ENCODE results near the gene ZBTB20. TPM values are rescaled to one million over a fixed set of nuclear protein-coding genes. Genes with fewer than 3 reads are reported as not detected.

ZBTB20 gene
- total and polyA plus RNA-seq, 2 donors from 2014 or later = 0.99 to 142 TPM

GRCh38 chr3:114858329-114858728, 288.8 kb downstream of the ZBTB20 start:
- H3K9me3 ChIP-seq (ENCODE audit: control insufficient read depth in 2 of 3, insufficient read depth in 1 of 3, low read length in 3 of 3) = no peaks in the 10 kb centered on the region
- TF ChIP-seq, protein P1, sequence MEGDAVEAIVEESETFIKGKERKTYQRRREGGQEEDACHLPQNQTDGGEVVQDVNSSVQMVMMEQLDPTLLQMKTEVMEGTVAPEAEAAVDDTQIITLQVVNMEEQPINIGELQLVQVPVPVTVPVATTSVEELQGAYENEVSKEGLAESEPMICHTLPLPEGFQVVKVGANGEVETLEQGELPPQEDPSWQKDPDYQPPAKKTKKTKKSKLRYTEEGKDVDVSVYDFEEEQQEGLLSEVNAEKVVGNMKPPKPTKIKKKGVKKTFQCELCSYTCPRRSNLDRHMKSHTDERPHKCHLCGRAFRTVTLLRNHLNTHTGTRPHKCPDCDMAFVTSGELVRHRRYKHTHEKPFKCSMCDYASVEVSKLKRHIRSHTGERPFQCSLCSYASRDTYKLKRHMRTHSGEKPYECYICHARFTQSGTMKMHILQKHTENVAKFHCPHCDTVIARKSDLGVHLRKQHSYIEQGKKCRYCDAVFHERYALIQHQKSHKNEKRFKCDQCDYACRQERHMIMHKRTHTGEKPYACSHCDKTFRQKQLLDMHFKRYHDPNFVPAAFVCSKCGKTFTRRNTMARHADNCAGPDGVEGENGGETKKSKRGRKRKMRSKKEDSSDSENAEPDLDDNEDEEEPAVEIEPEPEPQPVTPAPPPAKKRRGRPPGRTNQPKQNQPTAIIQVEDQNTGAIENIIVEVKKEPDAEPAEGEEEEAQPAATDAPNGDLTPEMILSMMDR (IDR thresholded peaks at IDR 0.05; ENCODE audit: borderline replicate concordance, extremely low read depth, insufficient read depth) = no peak
- intact Hi-C loops (cut with DNase I) = no loop called here
- no peak overlapping the region for H3K27ac ChIP-seq (ENCODE audit: low read depth in 2 of 2, low read length in 2 of 2)
- H3K36me3 ChIP-seq (ENCODE audit: control insufficient read depth in 2 of 3, insufficient read depth in 3 of 3, low read length in 3 of 3) = no peaks in the 10 kb centered on the region
- H3K4me1 ChIP-seq (ENCODE audit: control insufficient read depth in 2 of 3, insufficient read depth in 2 of 3, low read depth in 1 of 3, low read length in 3 of 3) = no peaks in the 10 kb centered on the region
- DNase-seq (no peak), FAIRE-seq (no peak)
- no peak overlapping the region for H3K9ac ChIP-seq (ENCODE audit: low read length in 3 of 3)
- no peaks in the 10 kb centered on the region for H3K27me3 ChIP-seq (ENCODE audit: control insufficient read depth, insufficient read depth, low read length)
- no peak overlapping the region for H3K4me3 ChIP-seq (ENCODE audit: low read length in 3 of 3)

GRCh38 chr3:114857299-114857701, 289.8 kb downstream of the ZBTB20 start:
- Histone ChIP-seq H3K4me1 (ENCODE audit: control insufficient read depth in 2 of 3, insufficient read depth in 2 of 3, low read depth in 1 of 3, low read length in 3 of 3) (no peaks in the 10 kb centered on the region), H3K9me3 (ENCODE audit: control insufficient read depth in 2 of 3, insufficient read depth in 1 of 3, low read length in 3 of 3) (no peaks in the 10 kb centered on the region), H3K9ac (ENCODE audit: low read length in 3 of 3) (no peak overlapping the region), H3K27ac (ENCODE audit: low read depth in 2 of 2, low read length in 2 of 2) (no peak overlapping the region), H3K27me3 (ENCODE audit: control insufficient read depth, insufficient read depth, low read length) (no peaks in the 10 kb centered on the region), H3K4me3 (ENCODE audit: low read length in 3 of 3) (no peak overlapping the region), H3K36me3 (ENCODE audit: control insufficient read depth in 2 of 3, insufficient read depth in 3 of 3, low read length in 3 of 3) (no peaks in the 10 kb centered on the region)
- FAIRE-seq (no peak), DNase-seq (no peak)
- TF ChIP-seq, protein P1 (IDR thresholded peaks at IDR 0.05; ENCODE audit: borderline replicate concordance, extremely low read depth, insufficient read depth) = no peak
- intact Hi-C loops (cut with DNase I) = no loop called here

DNA sequence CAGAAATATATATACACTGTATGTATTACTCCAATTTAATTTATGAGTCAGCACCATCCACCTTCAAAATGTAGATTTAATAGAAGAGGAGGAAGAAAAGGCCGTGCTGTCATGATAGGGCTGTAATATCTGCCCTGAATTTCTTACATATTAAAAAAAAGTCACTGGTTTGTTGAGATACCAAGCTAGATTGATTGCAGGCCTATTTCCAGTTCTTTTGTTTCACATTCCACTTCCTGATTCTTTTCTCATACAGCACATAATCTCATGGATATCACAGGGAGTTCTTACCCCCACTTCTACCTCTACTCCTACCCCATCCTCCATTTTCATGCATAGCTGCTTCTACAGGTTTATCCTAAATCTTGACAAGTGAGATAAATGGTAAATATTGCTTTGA, 290.3 kb downstream of the ZBTB20 start:
- TF ChIP-seq, protein P1 (IDR thresholded peaks at IDR 0.05; ENCODE audit: borderline replicate concordance, extremely low read depth, insufficient read depth) = no peak
- H3K27me3 ChIP-seq (ENCODE audit: control insufficient read depth, insufficient read depth, low read length) = no peaks in the 10 kb centered on the region
- no peak overlapping the region for H3K9ac ChIP-seq (ENCODE audit: low read length in 3 of 3)
- no peaks in the 10 kb centered on the region for H3K36me3 ChIP-seq (ENCODE audit: control insufficient read depth in 2 of 3, insufficient read depth in 3 of 3, low read length in 3 of 3)
- H3K9me3 ChIP-seq (ENCODE audit: control insufficient read depth in 2 of 3, insufficient read depth in 1 of 3, low read length in 3 of 3) = no peaks in the 10 kb centered on the region
- intact Hi-C loops (cut with DNase I) = no loop called here
- no peak for FAIRE-seq
- H3K4me1 ChIP-seq (ENCODE audit: control insufficient read depth in 2 of 3, insufficient read depth in 2 of 3, low read depth in 1 of 3, low read length in 3 of 3) = no peaks in the 10 kb centered on the region
- no peak overlapping the region for H3K27ac ChIP-seq (ENCODE audit: low read depth in 2 of 2, low read length in 2 of 2)
- no peak for DNase-seq
- no peak overlapping the region for H3K4me3 ChIP-seq (ENCODE audit: low read length in 3 of 3)

DNA sequence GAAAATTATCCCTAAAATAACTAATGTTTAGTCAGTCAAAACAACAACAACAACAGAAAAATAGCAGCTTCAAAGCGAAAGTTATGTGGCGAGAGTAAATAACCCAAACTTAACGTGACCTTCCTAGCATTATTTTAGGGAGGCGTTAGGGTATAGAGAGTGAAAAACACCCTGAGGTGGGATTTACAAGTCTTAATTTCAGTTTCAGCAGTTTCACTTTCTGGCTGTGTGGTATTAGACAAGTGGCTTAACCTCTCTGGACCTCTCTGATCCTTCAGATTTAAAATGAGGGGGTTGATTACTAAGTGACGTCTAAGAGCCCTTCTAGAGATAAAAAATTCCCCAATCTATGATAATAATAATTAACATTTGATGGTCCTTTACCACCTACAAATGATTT, 291.2 kb downstream of the ZBTB20 start:
- Histone ChIP-seq H3K36me3 (ENCODE audit: control insufficient read depth in 2 of 3, insufficient read depth in 3 of 3, low read length in 3 of 3) (no peaks in the 10 kb centered on the region), H3K27ac (ENCODE audit: low read depth in 2 of 2, low read length in 2 of 2) (no peak overlapping the region), H3K9ac (ENCODE audit: low read length in 3 of 3) (no peak overlapping the region), H3K9me3 (ENCODE audit: control insufficient read depth in 2 of 3, insufficient read depth in 1 of 3, low read length in 3 of 3) (no peaks in the 10 kb centered on the region), H3K4me3 (ENCODE audit: low read length in 3 of 3) (no peak overlapping the region), H3K4me1 (ENCODE audit: control insufficient read depth in 2 of 3, insufficient read depth in 2 of 3, low read depth in 1 of 3, low read length in 3 of 3) (peaks cover 0 to 2% (median 0%) of the 10 kb centered on the region in 3 donors), H3K27me3 (ENCODE audit: control insufficient read depth, insufficient read depth, low read length) (no peaks in the 10 kb centered on the region)
- TF ChIP-seq, protein P1 (IDR thresholded peaks at IDR 0.05; ENCODE audit: borderline replicate concordance, extremely low read depth, insufficient read depth) = no peak
- no peak for FAIRE-seq
- intact Hi-C loops (cut with DNase I) = no loop called here
- no peak for DNase-seq

Measured in kidney (tissue), 14 donors.